K562 (cell line): ENCODE measurements around the gene RITA1. TPM values are rescaled to one million over a fixed set of nuclear protein-coding genes. Genes with fewer than 3 reads are reported as not detected.

Experiments used
- CREB3L1 ChIP-seq: fragments of 450-650 bp; IDR thresholded peaks from 2 replicates; pipeline ENCODE4 v1.6.1; 2014; ENCODE audit warnings: low read depth, mild to moderate bottlenecking, moderate library complexity, borderline replicate concordance
- GATAD2B ChIP-seq: fragments of 450-650 bp; IDR thresholded peaks from 2 replicates; pipeline ENCODE4 v1.6.1; 2017; ENCODE audit warnings: mild to moderate bottlenecking, borderline replicate concordance
- HDAC1 ChIP-seq, 2 experiments: fragments of 450-650 bp; IDR thresholded peaks; 2 replicates each; pipeline ENCODE4 v1.6.1; 2016 to 2017; ENCODE audit warnings: inconsistent platforms in 1 of 2, mild to moderate bottlenecking in 1 of 2, moderate library complexity in 1 of 2
- HNRNPH1 ChIP-seq: fragments of 200-400 bp; formaldehyde crosslinking; optimal IDR thresholded peaks from 2 replicates; pipeline ENCODE3; 2017; ENCODE audit warnings: low read depth, mild to moderate bottlenecking, low read length, moderate library complexity
- HNRNPLL ChIP-seq: fragments of 200-400 bp; formaldehyde crosslinking; IDR thresholded peaks from 2 replicates; pipeline ENCODE4 v1.6.1; 2017; ENCODE audit warnings: low read length, low read depth, mild to moderate bottlenecking; ENCODE audit not compliant: poor library complexity, severe bottlenecking
- MCM3 ChIP-seq: fragments of 450-650 bp; IDR thresholded peaks from 2 replicates; pipeline ENCODE4 v1.6.1; 2016
- NBN ChIP-seq: fragments of 450-650 bp; IDR thresholded peaks from 2 replicates; pipeline ENCODE4 v1.6.1; 2016; ENCODE audit warnings: low read depth, mild to moderate bottlenecking
- NCOR1 ChIP-seq: fragments of 450-650 bp; IDR thresholded peaks from 2 replicates; pipeline ENCODE4 v1.6.1; 2016; ENCODE audit warnings: mild to moderate bottlenecking, moderate library complexity
- OTX1 ChIP-seq: fragments of 450-650 bp; formaldehyde crosslinking; IDR thresholded peaks from 2 replicates; pipeline ENCODE4 v1.4.0; 2022; ENCODE audit warnings: mild to moderate bottlenecking
- POLR2B ChIP-seq: fragments of 450-650 bp; IDR thresholded peaks from 2 replicates; pipeline ENCODE4 v1.6.1; 2018; ENCODE audit warnings: low read depth; ENCODE audit not compliant: partially characterized antibody
- POLR2G ChIP-seq: fragments of 200-400 bp; formaldehyde crosslinking; IDR thresholded peaks from 2 replicates; pipeline ENCODE4 v1.6.1; 2017; ENCODE audit warnings: low read depth, mild to moderate bottlenecking, antibody characterized with exemption, low read length, moderate library complexity
- SLC30A9 ChIP-seq: fragments of 250-450 bp; sonication (Bioruptor Pico); IDR thresholded peaks from 2 replicates; pipeline ENCODE4 v1.8.0; 2022; ENCODE audit warnings: mild to moderate bottlenecking, moderate library complexity
- SP1 ChIP-seq: sonication (generic); formaldehyde crosslinking; IDR thresholded peaks from 2 replicates; pipeline ENCODE4 v1.8.1; 2022; ENCODE audit warnings: mild to moderate bottlenecking, missing genetic modification reagents
- USF2 ChIP-seq: sonication (generic); formaldehyde crosslinking; IDR thresholded peaks from 2 replicates; pipeline ENCODE4 v1.5.0; 2020; ENCODE audit warnings: missing genetic modification reagents
- ZBTB33 ChIP-seq: sonication (generic); formaldehyde crosslinking; IDR thresholded peaks from 2 replicates; pipeline ENCODE4 v1.8.1; 2023; ENCODE audit warnings: mild to moderate bottlenecking, missing genetic modification reagents
- ZBTB9 ChIP-seq: fragments of 450-650 bp; formaldehyde crosslinking; IDR thresholded peaks from 2 replicates; pipeline ENCODE4 v1.4.0; 2020; ENCODE audit warnings: mild to moderate bottlenecking, moderate library complexity
- ZFX ChIP-seq: sonication (generic); formaldehyde crosslinking; IDR thresholded peaks from 2 replicates; pipeline ENCODE4 v1.8.0; 2022; ENCODE audit warnings: mild to moderate bottlenecking, missing genetic modification reagents, moderate library complexity
- ZNF280A ChIP-seq: fragments of 450-650 bp; IDR thresholded peaks from 2 replicates; pipeline ENCODE4 v1.6.1; 2018; ENCODE audit warnings: mild to moderate bottlenecking, low read depth; ENCODE audit not compliant: partially characterized antibody
- ZNF699 ChIP-seq: fragments of 250-450 bp; sonication (Bioruptor Pico); IDR thresholded peaks from 2 replicates; pipeline ENCODE4 v1.8.0; 2021; ENCODE audit warnings: mild to moderate bottlenecking, moderate library complexity; ENCODE audit not compliant: insufficient replicate concordance
- ZNF785 ChIP-seq: fragments of 250-450 bp; sonication (Bioruptor Pico); IDR thresholded peaks from 2 replicates; pipeline ENCODE4 v1.4.0; 2020; ENCODE audit warnings: mild to moderate bottlenecking
- polyA plus RNA-seq, 8 experiments: library from polyadenylated mRNA; depleted of rRNA in 4 of 8; stranded (reverse) in 5 of 8; unstranded in 3 of 8; fragments of >200 nt; fragmentation: Nextera tagmentation in 2 of 8; fragmentation: Illumina TruSeq in 1 of 8; extraction: Ambion mirVana in 2 of 8; extraction: Trizol in 1 of 8; gene quantifications; 2 replicates each; pipeline versions ENCODE4 v1.2.1 to v1.2.3, GENCODE V29; 2011 to 2014; ENCODE audit warnings: inconsistent platforms in 1 of 8, missing spikeins in 1 of 8
- total RNA-seq, 7 experiments: library from RNA; depleted of rRNA in 6 of 7; stranded (reverse); fragments of >200 nt in 6 of 7; fragmentation: Illumina TruSeq in 2 of 7; extraction: Trizol in 2 of 7; gene quantifications; 2 replicates each; pipeline versions ENCODE4 v1.2.1 to v1.2.3, GENCODE V29; 2011 to 2021; ENCODE audit warnings: low replicate concordance in 1 of 7

Gene RITA1
- total and polyA plus RNA-seq, 9 of the 15 experiments (the other 6 are each of a cell fraction or from before 2014, with no cell fraction given), result 2.8 to 40.4 (median 18.0) TPM

GRCh38 chr12:113221181-113221996 lies 35.9 kb downstream of the RITA1 start, which contains the start of gene TPCN1 (continued):
- TF ChIP-seq GATAD2B (no peak; the same call in 1 of the 2 replicates), SLC30A9 (CRISPR knock-in tag) (no peak), NBN (no peak), ZBTB33 (no peak), MCM3 (no peak), POLR2G (peak; percentile 99), HNRNPH1 (no peak), OTX1 (CRISPR knock-in tag) (no peak), HNRNPLL (peak; percentile 75), ZBTB9 (CRISPR knock-in tag) (peak; percentile 88; the same call in 1 of the 2 replicates), HDAC1 (IDR thresholded peaks at IDR 0.05) (peak in 1 of 2 experiments; percentile 95; a peak in 2 of 4 replicates), ZFX (peak; percentile 55), USF2 (CRISPR knock-in tag) (peak; percentile 42), ZNF785 (CRISPR knock-in tag) (no peak), ZNF699 (no peak), ZNF280A (no peak), NCOR1 (no peak), POLR2B (no peak), SP1 (CRISPR knock-in tag) (peak; percentile 97), CREB3L1 (peak; percentile 61; the same call in 1 of the 2 replicates)
